Measurements from ENCODE around the gene CCDC88A.
"Not testable (repeated sequence)": the region's sequence is repeated elsewhere in the genome, so short reads cannot be mapped to it uniquely, and the experiment has no call there.

CCDC88A gene

GRCh38 chr2:55419679-55420438, at the start of gene CCDC88A:
Gene CCDC88A (minus strand): TSS chr2:55419856. CDS start chr2:55419079, 777 bp downstream.
- DNase-seq (ENCODE audit: low read depth), result peak; percentile 79

GRCh38 chr2:55461679-55462078, 42.0 kb upstream of the CCDC88A start:
- DNase-seq (ENCODE audit: low read depth), result no peak

- DNase-seq (ENCODE audit: low read depth), result no peak
Measured at GRCh38 chr2:55460562-55460961, 40.9 kb upstream of the CCDC88A start.

- DNase-seq (ENCODE audit: low read depth), result no peak
Measured at GRCh38 chr2:55459714-55460274, 40.1 kb upstream of the CCDC88A start.

- DNase-seq (ENCODE audit: low read depth), result no peak
Measured at GRCh38 chr2:55459279-55459678, 39.6 kb upstream of the CCDC88A start.

GRCh38 chr2:55454121-55454520, 34.5 kb upstream of the CCDC88A start:
- DNase-seq (ENCODE audit: low read depth), result no peak

- DNase-seq (ENCODE audit: low read depth), result no peak
Measured at GRCh38 chr2:55452879-55453278, 33.2 kb upstream of the CCDC88A start.

GRCh38 chr2:55451699-55452098, 32.0 kb upstream of the CCDC88A start:
- DNase-seq (ENCODE audit: low read depth), result no peak

- DNase-seq (ENCODE audit: low read depth), result not testable (repeated sequence)
Measured at GRCh38 chr2:55450014-55450413, 30.4 kb upstream of the CCDC88A start.

- DNase-seq (ENCODE audit: low read depth), result not testable (repeated sequence)
Measured at GRCh38 chr2:55442045-55442760, 22.5 kb upstream of the CCDC88A start.

- no peak for DNase-seq (ENCODE audit: low read depth)
Measured at GRCh38 chr2:55441280-55441892, 21.7 kb upstream of the CCDC88A start.

GRCh38 chr2:55439101-55439397, 19.4 kb upstream of the CCDC88A start:
- DNase-seq (ENCODE audit: low read depth), result no peak

- DNase-seq (ENCODE audit: low read depth), result no peak
Measured at GRCh38 chr2:55438391-55439100, 18.9 kb upstream of the CCDC88A start.

- no peak for DNase-seq (ENCODE audit: low read depth)
Measured at GRCh38 chr2:55437515-55438390, 18.1 kb upstream of the CCDC88A start.

- no peak for DNase-seq (ENCODE audit: low read depth)
Measured at GRCh38 chr2:55431982-55432627, 12.4 kb upstream of the CCDC88A start.

- DNase-seq (ENCODE audit: low read depth), result no peak
Measured at GRCh38 chr2:55430211-55430975, 10.7 kb upstream of the CCDC88A start.

GRCh38 chr2:55428258-55428657, 8.6 kb upstream of the CCDC88A start:
- DNase-seq (ENCODE audit: low read depth), result no peak

GRCh38 chr2:55425431-55425831, 5.8 kb upstream of the CCDC88A start:
- DNase-seq (ENCODE audit: low read depth), result no peak

GRCh38 chr2:55422876-55423665, 3.4 kb upstream of the CCDC88A start:
- DNase-seq (ENCODE audit: low read depth), result no peak

Data from activated T-helper 9 cell treated with anti-CD3 and anti-CD28 coated beads, Interleukin-2, amount 50 U/mL, for 16 hours (primary cell).